Subcutaneous adipose tissue (tissue), 4 donors: Measurements from ENCODE around the gene HSPB6. TPM values are rescaled to one million over a fixed set of nuclear protein-coding genes. Genes with fewer than 3 reads are reported as not detected.

ENCODE experiments used
- CTCF ChIP-seq: fragments of 450-650 bp; IDR thresholded peaks from one replicate; pipeline ENCODE4 v1.5.1; 2016; ENCODE audit warnings: low read depth, mild to moderate bottlenecking, control low read depth, antibody characterized with exemption, moderate library complexity
- total RNA-seq, 4 donors: library from RNA; depleted of rRNA; stranded (reverse); fragments of >200 nt; gene quantifications; one replicate each; pipeline ENCODE4 v1.1.0, GENCODE V29; 2016

HSPB6 gene, protein sequence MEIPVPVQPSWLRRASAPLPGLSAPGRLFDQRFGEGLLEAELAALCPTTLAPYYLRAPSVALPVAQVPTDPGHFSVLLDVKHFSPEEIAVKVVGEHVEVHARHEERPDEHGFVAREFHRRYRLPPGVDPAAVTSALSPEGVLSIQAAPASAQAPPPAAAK
- 100 to 1,000 TPM in 2 of 4 donors, 10 to 100 TPM in 2; 50.1 to 554 (median 117) TPM for total RNA-seq

DNA sequence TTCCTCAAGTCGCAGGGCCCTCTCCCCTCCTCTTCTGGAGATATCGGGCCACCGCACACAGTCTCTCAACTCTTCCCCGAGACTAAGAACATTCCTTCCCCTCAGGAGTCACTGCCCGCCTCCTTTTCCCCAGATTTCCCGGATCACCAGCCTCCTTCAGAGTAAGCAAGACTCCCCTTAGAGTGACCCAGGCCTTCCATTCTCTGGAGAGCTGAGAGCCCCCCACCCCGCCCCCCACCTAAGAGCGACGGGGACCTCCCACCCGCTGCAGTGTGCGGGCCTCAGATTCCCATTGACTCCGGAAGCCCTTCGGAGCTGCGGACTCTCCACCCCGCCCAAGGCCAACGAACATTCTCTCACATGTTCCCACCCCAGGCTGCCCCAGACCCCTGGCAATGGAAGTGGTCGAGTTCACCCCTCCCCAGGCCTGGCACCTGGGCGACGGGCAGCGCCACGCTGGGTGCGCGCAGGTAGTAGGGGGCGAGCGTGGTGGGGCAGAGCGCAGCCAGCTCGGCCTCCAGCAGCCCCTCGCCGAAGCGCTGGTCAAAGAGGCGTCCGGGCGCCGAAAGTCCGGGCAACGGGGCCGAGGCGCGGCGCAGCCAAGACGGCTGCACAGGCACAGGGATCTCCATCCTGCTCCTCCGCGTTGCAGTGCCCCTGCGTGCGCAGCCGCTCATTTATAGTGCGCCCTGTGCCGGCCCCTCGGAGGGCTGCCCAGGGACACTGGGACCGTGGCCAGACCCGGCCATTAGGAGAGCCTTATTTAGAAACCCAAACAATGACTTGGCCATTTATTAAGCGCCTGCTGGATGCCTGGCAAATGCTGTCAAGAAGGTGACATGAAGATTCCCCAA, at the start of gene HSPB6:
HSPB6 (minus strand) TSS at position 653 of the 854 bp plus-strand sequence; CDS start at position 632, 21 bp downstream.
- no peak for TF ChIP-seq CTCF

- no peak for TF ChIP-seq CTCF
Observed at GRCh38 chr19:35806597-35806996, 49.8 kb upstream of the HSPB6 start.

DNA sequence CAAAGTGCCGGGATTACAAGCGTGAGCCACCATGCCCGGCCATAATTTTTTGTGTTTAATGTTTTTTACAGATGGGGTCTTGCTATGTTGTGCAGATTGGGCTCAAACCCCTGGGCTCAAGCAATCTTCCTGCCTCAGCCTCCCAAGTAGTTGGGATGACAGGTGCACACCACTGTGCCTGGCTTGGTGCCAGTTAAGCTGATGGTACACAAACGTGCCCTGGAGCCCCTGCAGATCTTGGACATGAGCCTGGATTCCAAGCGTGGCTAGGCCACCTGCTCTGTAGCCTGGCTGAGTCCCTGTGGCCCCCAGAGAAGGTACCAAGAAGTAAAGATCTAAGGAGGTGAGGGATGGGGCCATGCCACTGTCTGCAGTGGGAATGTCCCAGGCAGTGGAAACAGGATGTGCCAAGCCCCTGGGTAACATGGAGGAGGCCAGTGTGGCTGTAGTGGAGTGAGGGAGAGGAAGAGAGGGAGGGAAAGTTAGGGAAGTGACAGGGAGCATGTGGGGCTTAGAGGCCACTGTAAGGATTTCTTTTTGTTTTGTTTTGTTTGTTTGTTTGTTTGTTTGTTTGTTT, 48.8 kb upstream of the HSPB6 start:
- no peak for TF ChIP-seq CTCF

- TF ChIP-seq CTCF = no peak
Observed at GRCh38 chr19:35801828-35802227, 45.0 kb upstream of the HSPB6 start.

DNA sequence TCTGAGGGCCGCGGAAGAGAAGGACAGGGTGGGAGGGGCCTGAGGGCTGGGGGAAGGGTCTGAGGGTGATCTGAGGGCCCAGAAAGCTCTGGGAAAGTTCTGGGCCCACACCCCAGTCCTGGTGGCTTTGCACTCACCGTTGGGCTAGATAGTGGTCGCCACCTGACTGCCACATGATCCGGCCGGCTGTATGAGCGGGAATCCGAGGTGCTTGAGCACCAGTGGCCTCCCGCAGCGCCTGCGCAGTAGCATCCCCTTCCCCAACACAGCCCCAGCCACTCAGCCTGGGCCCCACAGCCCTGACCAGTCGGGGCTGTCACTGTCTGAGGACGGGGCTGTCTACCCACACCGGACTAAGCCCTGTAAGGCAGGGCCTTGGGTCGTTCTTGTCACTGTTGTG, 40.8 kb upstream of the HSPB6 start:
- TF ChIP-seq CTCF = no peak

- no peak for TF ChIP-seq CTCF
Observed at GRCh38 chr19:35796645-35797542, 40.1 kb upstream of the HSPB6 start.
